Panc1 (cell line): ENCODE data around the gene USP9Y. TPM values are rescaled to one million over a fixed set of nuclear protein-coding genes. Genes with fewer than 3 reads are reported as not detected.
"Not testable (repeated sequence)": the region's sequence is repeated elsewhere in the genome, so short reads cannot be mapped to it uniquely, and the experiment has no call there.

Experiments used
- ATAC-seq: fragments of 200-7000 bp; cut with Tn5 transposase; 2 replicates; pipeline ENCODE4 v1.9.1; 2020; ENCODE audit warnings: mild to moderate bottlenecking, moderate library complexity
- BruUV-seq: library from RNA; stranded (reverse); fragments of 400-500 nt; replicated peaks from 2 replicates; lab custom pipeline; 2021; lab: Mats Ljungman, UMichigan
- CTCF ChIA-PET: fragments of 300-600 bp; sonication (Branson Sonifier 250); formaldehyde crosslinking; loops from one replicate; lab custom pipeline; 2022; ENCODE audit warnings: antibody characterized with exemption; lab: Charles Lee
- POLR2A ChIA-PET: fragments of 300-600 bp; sonication (Branson Sonifier 250); formaldehyde crosslinking; loops from one replicate; lab custom pipeline; 2022; ENCODE audit warnings: antibody characterized with exemption; lab: Charles Lee
- DNase-seq: peaks from one replicate; pipeline ENCODE4 v3.0.0-alpha.2; 2010; ENCODE audit warnings: low read depth, low spot score
- H3K27ac ChIP-seq: 2 replicates; pipeline ENCODE4 v1.5.1; 2011; ENCODE audit warnings: mild to moderate bottlenecking, low read length, inconsistent platforms
- H3K27me3 ChIP-seq: fragments of 200-500 bp; sonication (Bioruptor generic); 2 replicates; pipeline ENCODE4 v1.6.0; 2014; ENCODE audit warnings: low read length, inconsistent platforms; ENCODE audit not compliant: control insufficient read depth, insufficient read depth
- H3K36me3 ChIP-seq: fragments of 200-500 bp; sonication (Bioruptor generic); 2 replicates; pipeline ENCODE4 v1.5.1; 2014; ENCODE audit warnings: inconsistent platforms, mild to moderate bottlenecking, low read length, moderate library complexity; ENCODE audit not compliant: control insufficient read depth, insufficient read depth
- H3K4me1 ChIP-seq: 2 replicates; pipeline ENCODE4 v1.5.1; 2011; ENCODE audit warnings: inconsistent platforms, mild to moderate bottlenecking, low read length, moderate library complexity; ENCODE audit not compliant: control insufficient read depth, insufficient read depth
- H3K4me3 ChIP-seq, 2 experiments: 2 replicates each; pipeline ENCODE4 v1.5.1; 2011 to 2012; ENCODE audit warnings: low read depth in 2 of 2, low read length in 2 of 2, mild to moderate bottlenecking in 2 of 2, inconsistent platforms in 1 of 2, moderate library complexity in 1 of 2
- H3K9me3 ChIP-seq: fragments of 200-500 bp; sonication (Bioruptor generic); 2 replicates; pipeline ENCODE4 v1.5.1; 2014; ENCODE audit warnings: low read depth, mild to moderate bottlenecking, inconsistent platforms, low read length, moderate library complexity; ENCODE audit not compliant: control insufficient read depth, insufficient read depth
- POLR2AphosphoS5 ChIP-seq: IDR thresholded peaks from 2 replicates; pipeline ENCODE4 v1.6.1; 2012; ENCODE audit warnings: mild to moderate bottlenecking, low read depth, low read length, moderate library complexity
- REST ChIP-seq, 2 experiments: IDR thresholded peaks; 2 replicates each; pipeline ENCODE4 v1.6.1; 2011 to 2012; ENCODE audit warnings: low read depth in 2 of 2, control low read depth in 1 of 2, low read length in 1 of 2, mild to moderate bottlenecking in 1 of 2, moderate library complexity in 1 of 2; ENCODE audit not compliant: insufficient read depth in 1 of 2
- SIN3A ChIP-seq: IDR thresholded peaks from 2 replicates; pipeline ENCODE4 v1.6.1; 2012; ENCODE audit warnings: low read depth, mild to moderate bottlenecking, low read length, moderate library complexity, borderline replicate concordance; ENCODE audit not compliant: insufficient read depth
- TCF7L2 ChIP-seq: IDR thresholded peaks from 2 replicates; pipeline ENCODE4 v1.6.1; 2011; ENCODE audit warnings: mild to moderate bottlenecking, low read depth, low read length, inconsistent platforms
- in situ Hi-C: cut with HindIII; loops from 2 replicates; pipeline ENCODE4 v1.10.0; 2016; ENCODE audit warnings: low sequenced_read_pairs, low pct_unique_long_range_greater_than_20kb
- intact Hi-C: fragments of 100-400 bp; cut with micrococcal nuclease; formaldehyde crosslinking; loops from one replicate; pipeline ENCODE4 v1.10.0; 2022; ENCODE audit not compliant: unreplicated experiment
- total RNA-seq: library from RNA; stranded (reverse); gene quantifications from one replicate; pipeline ENCODE4 v1.2.1, GENCODE V29; 2021; ENCODE audit not compliant: unreplicated experiment
- TF ChIP-seq, protein P1 (sequence below): fragments of 450-650 bp; IDR thresholded peaks from 2 replicates; pipeline ENCODE4 v1.5.1; 2017; ENCODE audit warnings: mild to moderate bottlenecking

USP9Y gene
- total RNA-seq, 1 experiment from 2014 or later: 0.05 TPM

- Histone ChIP-seq H3K9me3 (no peaks in the 10 kb centered on the region), H3K27ac (no peak overlapping the region), H3K4me1 (no peaks in the 10 kb centered on the region), H3K27me3 (no peaks in the 10 kb centered on the region), H3K4me3 (no peak overlapping the region), H3K36me3 (no peaks in the 10 kb centered on the region)
- DNase-seq: no peak
- in situ Hi-C loops: no loop called here
- ChIA-PET POLR2A (no interaction called here), CTCF (no interaction called here)
- BruUV-seq: no TSS peak
- TF ChIP-seq, protein P1, sequence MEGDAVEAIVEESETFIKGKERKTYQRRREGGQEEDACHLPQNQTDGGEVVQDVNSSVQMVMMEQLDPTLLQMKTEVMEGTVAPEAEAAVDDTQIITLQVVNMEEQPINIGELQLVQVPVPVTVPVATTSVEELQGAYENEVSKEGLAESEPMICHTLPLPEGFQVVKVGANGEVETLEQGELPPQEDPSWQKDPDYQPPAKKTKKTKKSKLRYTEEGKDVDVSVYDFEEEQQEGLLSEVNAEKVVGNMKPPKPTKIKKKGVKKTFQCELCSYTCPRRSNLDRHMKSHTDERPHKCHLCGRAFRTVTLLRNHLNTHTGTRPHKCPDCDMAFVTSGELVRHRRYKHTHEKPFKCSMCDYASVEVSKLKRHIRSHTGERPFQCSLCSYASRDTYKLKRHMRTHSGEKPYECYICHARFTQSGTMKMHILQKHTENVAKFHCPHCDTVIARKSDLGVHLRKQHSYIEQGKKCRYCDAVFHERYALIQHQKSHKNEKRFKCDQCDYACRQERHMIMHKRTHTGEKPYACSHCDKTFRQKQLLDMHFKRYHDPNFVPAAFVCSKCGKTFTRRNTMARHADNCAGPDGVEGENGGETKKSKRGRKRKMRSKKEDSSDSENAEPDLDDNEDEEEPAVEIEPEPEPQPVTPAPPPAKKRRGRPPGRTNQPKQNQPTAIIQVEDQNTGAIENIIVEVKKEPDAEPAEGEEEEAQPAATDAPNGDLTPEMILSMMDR: no peak
- TF ChIP-seq POLR2AphosphoS5 (no peak), SIN3A (no peak), REST (IDR thresholded peaks at IDR 0.05; ENCODE audit: insufficient read depth in 1 of 2, low read depth in 2 of 2, low read length in 1 of 2) (no peak)
- intact Hi-C loops: no loop called here
- ATAC-seq: no peak
These were observed 39.0 kb upstream of the USP9Y start for GRCh38 chrY:12661745-12662681.

DNA sequence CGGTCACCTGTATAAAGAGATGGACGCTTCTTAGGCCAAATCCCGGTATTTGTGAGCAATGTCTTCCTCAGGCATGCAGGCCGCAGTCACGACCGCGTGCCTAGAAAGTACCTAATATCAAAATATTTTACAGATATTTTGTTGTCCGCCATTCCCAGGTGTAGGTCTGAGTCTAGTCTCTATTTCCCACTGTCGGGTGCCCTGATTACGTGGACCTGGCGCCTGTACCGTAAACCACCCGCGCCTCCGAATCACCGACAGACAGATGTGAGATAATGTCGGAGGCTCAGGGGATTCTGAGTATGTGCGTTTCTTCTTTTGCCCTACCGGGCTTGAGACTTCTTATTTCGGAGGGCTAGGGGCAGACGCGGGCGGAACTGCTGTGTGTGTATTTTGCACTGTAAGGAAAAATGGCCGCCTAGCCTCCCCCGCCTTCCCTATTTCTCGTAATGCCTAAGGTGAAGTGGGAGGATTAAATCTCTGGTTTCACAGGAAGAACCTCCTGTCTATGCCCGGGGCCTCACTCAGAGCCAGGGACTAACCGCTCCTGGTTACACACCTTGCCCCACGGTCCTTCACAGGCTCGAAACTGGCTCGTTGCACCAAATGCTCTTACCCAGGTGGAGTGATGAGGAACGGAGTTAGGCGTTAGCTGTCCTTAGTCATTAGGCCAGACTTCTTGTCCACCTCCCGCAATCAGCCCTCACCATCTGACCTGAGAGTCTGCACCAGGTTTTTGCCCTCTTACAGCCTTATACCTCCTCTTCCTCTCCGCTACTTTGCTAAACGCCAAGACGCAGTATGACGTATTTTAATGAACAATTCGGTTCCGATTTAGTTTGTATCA lies 38.1 kb upstream of the USP9Y start:
- in situ Hi-C loops: no loop called here
- no peak overlapping the region for H3K27ac ChIP-seq
- no peak for DNase-seq
- no peaks in the 10 kb centered on the region for H3K36me3 ChIP-seq
- no peak for TF ChIP-seq SIN3A
- TF ChIP-seq, protein P1: no peak
- TF ChIP-seq POLR2AphosphoS5: no peak
- no peak for TF ChIP-seq REST (IDR thresholded peaks at IDR 0.05; ENCODE audit: insufficient read depth in 1 of 2, low read depth in 2 of 2, low read length in 1 of 2)
- no peak for TF ChIP-seq TCF7L2
- no peaks in the 10 kb centered on the region for H3K4me1 ChIP-seq
- no peaks in the 10 kb centered on the region for H3K27me3 ChIP-seq
- intact Hi-C loops: no loop called here
- ChIA-PET POLR2A (no interaction called here), CTCF (no interaction called here)
- no peaks in the 10 kb centered on the region for H3K9me3 ChIP-seq
- H3K4me3 ChIP-seq: no peak overlapping the region
- no TSS peak for BruUV-seq
- no peak for ATAC-seq

- H3K4me3 ChIP-seq: not testable (repeated sequence)
These were observed 37.2 kb upstream of the USP9Y start for GRCh38 chrY:12663845-12664244.

More at GRCh38 chrY:12663845-12664244, 37.2 kb upstream of the USP9Y start:
- H3K4me1 ChIP-seq, DNase-seq, CTCF ChIA-PET, intact Hi-C loops, H3K27ac ChIP-seq, ATAC-seq, POLR2A ChIA-PET, in situ Hi-C loops, H3K9me3 ChIP-seq, H3K27me3 ChIP-seq, H3K36me3 ChIP-seq, BruUV-seq: not testable (repeated sequence)
